Left kidney (tissue), 2 donors: ENCODE results near the gene ATRNL1. TPM values are rescaled to one million over a fixed set of nuclear protein-coding genes. Genes with fewer than 3 reads are reported as not detected.
A peak's percentile ranks its signal among the peaks of the same experiment; 100 is the strongest.
"Not testable (repeated sequence)": the region's sequence is repeated elsewhere in the genome, so short reads cannot be mapped to it uniquely, and the experiment has no call there.

Source experiments
- DNase-seq: peaks from one replicate; pipeline ENCODE4 v3.0.0-alpha.2; 2013
- polyA plus RNA-seq: library from polyadenylated mRNA; unstranded; fragments of 120-200 nt; gene quantifications from one replicate; pipeline ENCODE4 v1.2.1, GENCODE V29; 2013; ENCODE audit not compliant: insufficient read length

The ATRNL1 gene
- polyA plus RNA-seq, 1 donor, result 27.8 TPM

- no peak for DNase-seq
Measured at GRCh38 chr10:115409347-115409746, 316.2 kb downstream of the ATRNL1 start.

GRCh38 chr10:115417585-115418265, 324.6 kb downstream of the ATRNL1 start:
- no peak for DNase-seq

DNA sequence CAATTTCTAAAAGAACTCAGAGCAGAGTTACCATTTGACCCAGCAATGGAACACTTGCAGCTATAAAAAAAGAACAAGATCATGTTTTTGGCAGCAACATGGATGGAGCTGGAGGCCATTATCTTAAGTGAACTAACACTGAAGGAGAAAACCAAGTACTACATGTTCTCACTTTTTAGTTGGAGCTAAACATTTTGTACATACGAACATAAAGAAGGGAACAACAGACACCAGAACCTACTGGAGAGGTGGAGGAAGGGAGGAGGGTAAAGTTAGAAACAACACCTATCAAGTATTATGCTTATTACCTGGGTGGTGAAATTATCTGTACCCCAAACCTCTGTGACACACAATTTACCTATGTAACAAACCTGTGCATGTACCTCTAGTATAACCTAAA, 329.5 kb downstream of the ATRNL1 start:
- DNase-seq, result no peak

DNA sequence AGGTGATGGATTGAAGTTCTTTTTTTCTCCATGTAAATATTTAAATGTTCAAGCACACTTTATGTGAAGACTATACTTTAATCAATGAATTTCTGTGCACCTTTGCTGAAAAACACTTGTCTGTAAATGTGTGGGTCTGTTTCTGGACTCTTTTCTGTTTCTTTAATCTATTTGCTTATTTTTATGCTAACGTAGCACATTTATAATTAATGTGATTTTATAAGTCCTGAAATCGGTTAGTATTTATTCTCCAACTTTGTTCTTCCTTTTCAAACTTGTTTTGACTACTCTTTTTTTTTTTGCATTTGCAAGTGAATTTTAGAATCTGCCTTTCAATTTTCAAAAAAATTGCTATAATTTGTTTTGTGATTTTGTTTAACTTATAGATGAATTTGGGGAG, 334.4 kb downstream of the ATRNL1 start:
- DNase-seq, result no peak

- peak; percentile 15 for DNase-seq
Measured at GRCh38 chr10:115432188-115432819, 339.1 kb downstream of the ATRNL1 start.

DNA sequence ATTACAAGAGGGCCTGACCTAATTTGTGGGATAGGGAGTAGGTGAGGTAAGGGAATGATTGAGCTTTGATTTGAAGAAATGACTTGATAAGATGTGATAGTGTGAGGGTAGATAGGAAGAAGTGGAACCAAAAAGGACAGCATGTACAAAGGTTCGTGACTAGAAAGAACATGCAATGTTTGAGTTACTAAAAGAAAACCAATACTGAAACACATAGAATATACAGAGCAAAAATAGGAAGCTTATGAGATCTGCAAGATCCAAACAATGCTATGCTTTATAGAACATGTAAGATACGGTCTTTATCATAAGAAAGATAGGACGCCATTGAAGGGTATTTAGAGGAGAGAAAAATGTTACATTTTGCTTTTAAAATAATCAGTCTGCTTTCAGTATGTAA, 343.8 kb downstream of the ATRNL1 start:
- no peak for DNase-seq

GRCh38 chr10:115441907-115442545, 348.9 kb downstream of the ATRNL1 start:
- DNase-seq, result no peak

- DNase-seq, result no peak
Measured at GRCh38 chr10:115456812-115457211, 363.6 kb downstream of the ATRNL1 start.

GRCh38 chr10:115483294-115483693, 390.1 kb downstream of the ATRNL1 start:
- DNase-seq, result no peak

GRCh38 chr10:115491526-115492140, 398.5 kb downstream of the ATRNL1 start:
- no peak for DNase-seq

DNA sequence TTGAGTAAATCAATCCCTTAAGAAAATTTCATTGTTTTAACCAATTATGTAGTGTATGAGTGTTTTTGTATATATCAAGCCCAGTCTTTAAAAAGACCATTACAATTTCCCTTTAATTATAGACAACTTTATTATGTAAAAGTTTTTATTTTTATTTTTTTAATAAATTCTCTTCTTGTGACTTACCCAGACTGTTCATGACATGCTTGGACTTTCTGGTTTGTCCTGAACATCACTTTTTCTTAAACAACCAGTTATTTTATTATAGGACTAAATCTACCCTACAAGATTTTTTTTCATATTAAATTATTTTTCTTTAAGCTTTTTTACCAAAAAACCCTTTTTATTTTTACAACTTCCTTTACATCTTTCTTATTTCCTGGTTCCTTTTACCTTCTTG, 410.4 kb downstream of the ATRNL1 start:
- DNase-seq, result no peak

DNA sequence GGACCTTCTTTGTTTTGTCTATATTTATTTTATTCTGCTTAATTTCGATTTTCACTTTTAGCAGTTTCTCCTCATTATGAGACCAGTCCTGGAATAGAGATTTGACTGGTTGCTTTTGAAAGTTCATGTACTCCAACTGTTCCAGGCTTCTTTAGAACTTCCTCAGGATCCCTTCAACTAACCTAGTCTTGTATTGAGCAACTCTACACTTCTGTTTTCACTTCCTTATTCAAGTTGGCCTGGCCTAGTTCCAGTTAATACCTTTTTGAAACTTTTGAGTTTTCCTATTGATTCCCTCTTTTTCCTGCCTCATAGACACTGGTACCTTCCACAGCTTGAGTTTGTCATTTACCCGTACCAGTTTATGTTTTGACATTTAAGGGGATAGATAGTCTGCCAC, 421.7 kb downstream of the ATRNL1 start:
- DNase-seq, result no peak

GRCh38 chr10:115525141-115525540, 432.0 kb downstream of the ATRNL1 start:
- DNase-seq, result no peak

GRCh38 chr10:115527682-115528081, 434.5 kb downstream of the ATRNL1 start:
- DNase-seq, result not testable (repeated sequence)

GRCh38 chr10:115536401-115536800, 443.2 kb downstream of the ATRNL1 start:
- DNase-seq, result not testable (repeated sequence)

- no peak for DNase-seq
Measured at GRCh38 chr10:115539142-115539762, 446.1 kb downstream of the ATRNL1 start.

- DNase-seq, result no peak
Measured at GRCh38 chr10:115555887-115556402, 462.8 kb downstream of the ATRNL1 start.

DNA sequence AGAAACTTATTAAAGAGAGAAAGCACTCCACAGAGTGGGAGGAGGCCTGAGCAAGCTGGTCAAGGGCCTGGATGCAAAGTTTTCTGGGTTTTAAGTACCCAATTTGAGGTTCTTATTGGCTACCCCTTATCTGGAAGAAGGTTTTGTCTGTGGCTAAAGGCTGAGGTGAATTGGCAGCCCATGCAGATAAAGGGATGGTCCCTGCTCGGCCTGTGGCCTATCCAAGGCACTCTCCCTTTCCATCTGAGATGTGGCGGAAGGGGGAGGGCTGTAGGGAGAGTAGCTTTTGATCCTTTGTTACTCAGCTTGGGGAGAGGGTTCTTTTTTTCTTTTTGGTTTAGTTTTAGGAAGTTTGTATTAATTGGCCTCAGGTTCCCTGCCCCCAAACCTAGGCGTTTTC, 465.1 kb downstream of the ATRNL1 start:
- no peak for DNase-seq

DNA sequence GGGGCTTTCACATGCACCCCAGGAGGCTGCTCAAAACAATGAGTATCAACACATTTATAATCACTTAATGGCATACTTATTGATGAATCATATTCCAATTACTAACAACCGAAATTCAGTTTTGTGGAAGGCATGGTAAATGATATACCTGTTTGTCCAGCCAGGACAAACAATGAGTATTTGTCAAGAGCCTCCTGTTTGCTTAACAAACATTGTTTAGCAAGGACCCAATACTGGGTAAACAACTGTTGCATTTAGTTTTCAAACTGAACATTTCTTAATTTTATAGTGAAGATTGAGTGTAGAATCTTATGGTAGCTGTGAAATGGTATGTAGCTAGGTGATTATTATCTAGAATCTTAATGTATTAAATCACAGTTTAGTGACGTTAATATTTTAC, 473.7 kb downstream of the ATRNL1 start:
- DNase-seq, result no peak

DNA sequence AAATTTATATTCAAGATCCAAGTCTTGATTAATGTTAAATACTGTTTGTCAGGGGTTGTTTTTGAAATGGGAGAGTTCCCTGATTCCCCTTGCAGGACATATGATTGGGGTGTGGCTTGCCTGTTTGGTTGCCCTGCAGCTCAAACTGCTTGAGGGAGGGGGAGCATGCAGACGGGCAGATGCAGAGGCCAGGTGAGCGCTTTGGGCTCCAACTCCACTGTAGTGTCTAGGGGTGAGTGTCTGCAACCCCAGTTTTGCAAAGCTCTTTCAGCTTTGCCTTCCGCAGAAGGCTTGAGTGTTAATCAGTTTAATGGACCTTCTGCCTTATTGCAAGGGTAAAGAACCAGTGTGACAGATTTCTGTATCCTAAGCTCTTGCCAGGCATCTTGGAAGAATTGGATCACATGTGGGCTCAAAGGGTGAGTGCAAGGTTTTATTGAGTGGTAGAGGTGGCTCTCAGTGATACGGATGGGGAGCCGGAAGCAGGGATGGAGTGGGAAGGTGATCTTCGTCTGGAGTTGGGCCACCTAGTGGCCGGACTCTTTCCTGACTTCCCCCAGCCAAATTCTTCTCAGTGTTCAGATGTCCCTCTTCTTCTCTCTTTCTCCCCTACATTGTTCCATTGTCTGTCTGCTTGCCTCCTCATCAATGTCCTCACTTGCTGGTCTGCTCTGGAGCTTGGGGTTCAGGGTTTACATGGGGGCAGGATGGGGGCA, 479.7 kb downstream of the ATRNL1 start:
- no peak for DNase-seq

DNA sequence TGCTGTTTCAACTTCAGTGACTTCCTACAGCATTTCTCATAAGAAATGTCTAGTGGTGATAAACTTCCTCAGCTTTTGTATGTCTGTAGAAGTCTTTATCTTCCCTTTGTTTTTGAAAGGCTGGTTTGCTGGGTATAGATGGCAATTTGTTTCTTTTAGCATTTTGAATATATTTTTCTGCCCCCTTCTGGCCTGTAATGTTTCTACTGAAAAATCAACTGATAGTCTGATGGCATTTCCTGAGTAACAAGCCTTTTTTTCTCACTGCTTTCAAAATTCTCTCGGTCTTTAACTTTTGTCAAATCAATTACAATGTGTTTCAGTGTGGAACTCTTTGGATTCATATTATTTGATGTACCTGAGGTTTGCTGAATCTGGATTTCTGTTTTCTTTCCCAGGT, 487.1 kb downstream of the ATRNL1 start:
- no peak for DNase-seq

DNA sequence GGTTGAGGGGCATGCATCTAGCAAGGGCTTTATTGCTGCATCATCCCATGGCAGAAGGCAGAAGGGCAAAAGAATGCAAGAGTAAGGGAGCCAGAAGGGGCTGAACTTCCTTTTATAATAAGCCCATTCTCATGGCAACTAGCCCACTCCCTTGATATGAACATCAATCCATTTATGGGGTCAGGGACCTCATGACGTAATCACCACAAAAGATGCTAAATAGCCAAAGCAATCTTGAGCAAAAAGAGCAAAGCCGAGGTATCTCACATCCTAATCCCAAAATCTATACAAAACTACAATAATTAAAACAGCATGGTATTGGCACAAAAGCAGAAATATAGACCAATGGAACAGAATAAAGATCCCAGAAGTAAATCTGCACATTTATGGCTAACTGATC, 499.9 kb downstream of the ATRNL1 start:
- DNase-seq, result no peak
